ENCODE results near the gene POR. TPM values are rescaled to one million over a fixed set of nuclear protein-coding genes. Genes with fewer than 3 reads are reported as not detected.

Gene POR
- total and polyA plus RNA-seq, 2 of the 8 experiments (the other 6 are each of a cell fraction or from before 2014, with no cell fraction given) = 98.7 to 144 TPM

DNA sequence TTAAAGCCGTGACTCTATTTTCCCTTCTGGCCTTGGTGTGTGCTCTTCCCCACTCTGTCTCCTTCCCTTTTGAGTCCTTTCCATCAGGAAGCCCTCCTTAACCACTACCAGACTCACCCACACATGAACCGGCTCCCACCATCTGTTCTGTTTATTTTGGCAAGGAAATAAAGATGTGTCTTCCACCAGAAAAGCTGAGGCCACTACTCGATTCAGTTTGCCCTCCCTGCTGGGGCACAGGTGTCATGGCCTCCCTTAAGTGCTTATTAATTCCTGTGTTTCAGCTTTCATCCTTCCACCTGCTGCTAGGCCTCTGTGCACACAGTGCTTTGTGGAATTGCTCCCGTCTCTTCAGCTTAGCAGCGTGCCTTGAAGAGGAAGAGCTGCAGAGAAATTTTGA, 16.7 kb downstream of the POR start:
- 88% methylated on average over 5 of the region's 5 CpGs; no CpG with 5 or more reads in 1 of the 2 experiments for WGBS, 2 experiments (ENCODE audit: extremely low coverage in 1 of 2, insufficient coverage in 1 of 2, insufficient read length in 1 of 2, insufficient replicate concordance in 2 of 2, low coverage in 1 of 2, low lambda C conversion rate in 2 of 2, missing lambda C conversion rate in 1 of 2)
- Histone ChIP-seq H3K4me1 (replicated peaks in 1 of 4; ENCODE audit: control insufficient read depth in 3 of 4, insufficient read depth in 4 of 4, low read length in 3 of 4) (peaks cover 0 to 3% (median 0%) of the 10 kb centered on the region in 4 experiments; a peak in 1 of 7 replicates), H4K91ac (replicated peaks; ENCODE audit: insufficient read length, low read length) (no peak overlapping the region), H3K36me3 (ENCODE audit: control insufficient read depth in 2 of 4, insufficient read depth in 4 of 4, low read length in 3 of 4) (no peaks in the 10 kb centered on the region; a peak in 1 of 8 replicates), H3K4ac (replicated peaks; ENCODE audit: insufficient read length, low read depth, low read length) (no peak overlapping the region), H3K4me2 (ENCODE audit: insufficient read depth in 1 of 2, low read depth in 2 of 2, low read length in 2 of 2) (no peak overlapping the region), H4K20me1 (replicated peaks in 1 of 2; ENCODE audit: control insufficient read depth in 1 of 2, insufficient read depth in 2 of 2, low read length in 2 of 2) (peaks cover 4 to 12% of the 10 kb centered on the region in 2 experiments), H3K14ac (ENCODE audit: insufficient read length) (no peak overlapping the region), H3K23ac (ENCODE audit: insufficient read length) (no peak overlapping the region), H3K9me3 (ENCODE audit: insufficient read depth in 2 of 2, low read depth in 1 of 2, low read length in 1 of 2) (peaks cover 0 to 2% of the 10 kb centered on the region in 2 experiments; a peak in 2 of 4 replicates), H2AK5ac (ENCODE audit: low read depth, low read length) (no peak overlapping the region; the same call in 1 of the 2 replicates), H2BK5ac (ENCODE audit: low read depth, low read length) (no peak overlapping the region), H2BK15ac (ENCODE audit: low read length) (no peak overlapping the region), H3K56ac (replicated peaks; ENCODE audit: insufficient read length, low read depth, low read length) (no peak overlapping the region), H3K9ac (replicated peaks in 1 of 4; ENCODE audit: extremely low read depth in 1 of 4, low read depth in 3 of 4, low read length in 3 of 4) (no peak overlapping the region), H2BK12ac (ENCODE audit: low read depth, low read length) (no peak overlapping the region), H4K8ac (ENCODE audit: extremely low read depth, insufficient read depth, low read length) (no peak overlapping the region), H3K18ac (ENCODE audit: extremely low read depth, low read length) (no peak overlapping the region), H2BK120ac (replicated peaks; ENCODE audit: low read depth, low read length) (no peak overlapping the region), H3K27me3 (replicated peaks in 1 of 4; ENCODE audit: control insufficient read depth in 3 of 4, extremely low read depth in 1 of 4, insufficient read depth in 3 of 4, low read length in 3 of 4) (no peaks in the 10 kb centered on the region), H3K4me3 (ENCODE audit: extremely low read depth in 1 of 4, insufficient read depth in 2 of 4, low read depth in 3 of 4, low read length in 4 of 4) (no peak overlapping the region), H4K5ac (ENCODE audit: insufficient read length, low read depth, low read length) (no peak overlapping the region), H3K79me1 (ENCODE audit: low read depth, low read length) (peaks cover 20% of the 10 kb centered on the region), H3K79me2 (ENCODE audit: control insufficient read depth in 1 of 2, insufficient read depth in 2 of 2, low read length in 2 of 2) (peaks cover 3 to 60% of the 10 kb centered on the region in 2 experiments), H2BK20ac (ENCODE audit: low read length) (no peak overlapping the region), H3K27ac (ENCODE audit: low read depth, low read length) (no peak overlapping the region), H3K23me2 (ENCODE audit: low read depth, low read length) (peaks cover 2% of the 10 kb centered on the region; the same call in 1 of the 2 replicates), H2AFZ (ENCODE audit: low read length) (no peak overlapping the region)
- ChIA-PET POLR2A (ENCODE audit: partially characterized antibody) (interaction anchor here (0.7 to 1.3 kb wide), 5 partner anchors 11 to 64 kb away, joined by 3 to 7 read pairs (median 3); partner anchors contain the start of gene POR), CTCF (ENCODE audit: partially characterized antibody) (interaction anchor here (0.5 to 0.9 kb wide), 2 partner anchors 65 to 81 kb away, joined by 3 read pairs; no protein-coding TSS in a partner anchor)
- DNase-seq (ENCODE audit: low read depth in 1 of 2, low spot score in 2 of 2) = no peak
- no peak for FAIRE-seq
- TF ChIP-seq NRF1 (IDR thresholded peaks at IDR 0.05; ENCODE audit: low read depth, low read length) (no peak), SIRT6 (IDR thresholded peaks at IDR 0.05; ENCODE audit: low read length) (no peak), BCL11A (IDR thresholded peaks at IDR 0.05; ENCODE audit: low read depth in 2 of 2, low read length in 2 of 2) (no peak), KDM4A (IDR thresholded peaks at IDR 0.05; ENCODE audit: low read depth, low read length, severe bottlenecking) (no peak), SIX5 (IDR thresholded peaks at IDR 0.05; ENCODE audit: low read depth, low read length) (no peak), JUN (IDR thresholded peaks at IDR 0.05; ENCODE audit: low read depth, low read length) (no peak), EGR1 (IDR thresholded peaks at IDR 0.05; ENCODE audit: borderline replicate concordance, low read depth, low read length) (no peak), POLR2A (IDR thresholded peaks at IDR 0.05; ENCODE audit: control extremely low read depth in 1 of 2, low read depth in 2 of 2, low read length in 2 of 2) (no peak), HDAC2 (IDR thresholded peaks at IDR 0.05; ENCODE audit: borderline replicate concordance in 1 of 2, low read depth in 2 of 2, low read length in 2 of 2) (no peak), CREB1 (IDR thresholded peaks at IDR 0.05) (no peak), CTBP2 (IDR thresholded peaks at IDR 0.05; ENCODE audit: borderline replicate concordance, insufficient read depth, insufficient read length, low read length) (no peak)
- TF ChIP-seq, protein P1, sequence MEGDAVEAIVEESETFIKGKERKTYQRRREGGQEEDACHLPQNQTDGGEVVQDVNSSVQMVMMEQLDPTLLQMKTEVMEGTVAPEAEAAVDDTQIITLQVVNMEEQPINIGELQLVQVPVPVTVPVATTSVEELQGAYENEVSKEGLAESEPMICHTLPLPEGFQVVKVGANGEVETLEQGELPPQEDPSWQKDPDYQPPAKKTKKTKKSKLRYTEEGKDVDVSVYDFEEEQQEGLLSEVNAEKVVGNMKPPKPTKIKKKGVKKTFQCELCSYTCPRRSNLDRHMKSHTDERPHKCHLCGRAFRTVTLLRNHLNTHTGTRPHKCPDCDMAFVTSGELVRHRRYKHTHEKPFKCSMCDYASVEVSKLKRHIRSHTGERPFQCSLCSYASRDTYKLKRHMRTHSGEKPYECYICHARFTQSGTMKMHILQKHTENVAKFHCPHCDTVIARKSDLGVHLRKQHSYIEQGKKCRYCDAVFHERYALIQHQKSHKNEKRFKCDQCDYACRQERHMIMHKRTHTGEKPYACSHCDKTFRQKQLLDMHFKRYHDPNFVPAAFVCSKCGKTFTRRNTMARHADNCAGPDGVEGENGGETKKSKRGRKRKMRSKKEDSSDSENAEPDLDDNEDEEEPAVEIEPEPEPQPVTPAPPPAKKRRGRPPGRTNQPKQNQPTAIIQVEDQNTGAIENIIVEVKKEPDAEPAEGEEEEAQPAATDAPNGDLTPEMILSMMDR (IDR thresholded peaks at IDR 0.05; ENCODE audit: control extremely low read depth in 1 of 3, insufficient read depth in 1 of 3, low read depth in 1 of 3, low read length in 3 of 3) = no peak
